ENCODE measurements around the gene STXBP4. TPM values are rescaled to one million over a fixed set of nuclear protein-coding genes. Genes with fewer than 3 reads are reported as not detected.
"Not testable (repeated sequence)": the region's sequence is repeated elsewhere in the genome, so short reads cannot be mapped to it uniquely, and the experiment has no call there.

The STXBP4 gene
- total RNA-seq, 1 donor from 2014 or later: 9.6 TPM

- intact Hi-C loops (cut with micrococcal nuclease): no loop called here
These were observed 69.7 kb downstream of the STXBP4 start for GRCh38 chr17:55038291-55038690.

- intact Hi-C loops (cut with micrococcal nuclease): no loop called here
These were observed 72.0 kb downstream of the STXBP4 start for GRCh38 chr17:55040611-55041010.

- intact Hi-C loops (cut with micrococcal nuclease): loop anchor here (2.0 kb wide), 1 partner anchor 295 kb away; no protein-coding TSS in a partner anchor
These were observed 85.3 kb downstream of the STXBP4 start for GRCh38 chr17:55053855-55054254.

GRCh38 chr17:55054429-55054828 lies 85.9 kb downstream of the STXBP4 start:
- intact Hi-C loops (cut with micrococcal nuclease): loop anchor here (2.0 kb wide), 1 partner anchor 294 kb away; no protein-coding TSS in a partner anchor

- intact Hi-C loops (cut with micrococcal nuclease): no loop called here
These were observed 88.0 kb downstream of the STXBP4 start for GRCh38 chr17:55056526-55056925.

- intact Hi-C loops (cut with micrococcal nuclease): no loop called here
These were observed 88.6 kb downstream of the STXBP4 start for GRCh38 chr17:55057184-55057583.

- intact Hi-C loops (cut with micrococcal nuclease): no loop called here
These were observed 91.2 kb downstream of the STXBP4 start for GRCh38 chr17:55059724-55060123.

GRCh38 chr17:55062921-55063320 lies 94.4 kb downstream of the STXBP4 start:
- intact Hi-C loops (cut with micrococcal nuclease): no loop called here

GRCh38 chr17:55063885-55064874 lies 95.6 kb downstream of the STXBP4 start:
- intact Hi-C loops (cut with micrococcal nuclease): no loop called here

- intact Hi-C loops (cut with micrococcal nuclease): no loop called here
These were observed 99.3 kb downstream of the STXBP4 start for GRCh38 chr17:55067697-55068439.

- intact Hi-C loops (cut with micrococcal nuclease): no loop called here
These were observed 100.6 kb downstream of the STXBP4 start for GRCh38 chr17:55068862-55069811.

- intact Hi-C loops (cut with micrococcal nuclease): no loop called here
These were observed 101.5 kb downstream of the STXBP4 start for GRCh38 chr17:55069983-55070529.

GRCh38 chr17:55072898-55073297 lies 104.3 kb downstream of the STXBP4 start:
- intact Hi-C loops (cut with micrococcal nuclease): no loop called here

GRCh38 chr17:55073467-55073866 lies 104.9 kb downstream of the STXBP4 start:
- intact Hi-C loops (cut with micrococcal nuclease): not testable (repeated sequence)

- intact Hi-C loops (cut with micrococcal nuclease): no loop called here
These were observed 113.0 kb downstream of the STXBP4 start for GRCh38 chr17:55081559-55081958.

- intact Hi-C loops (cut with micrococcal nuclease): no loop called here
These were observed 118.1 kb downstream of the STXBP4 start for GRCh38 chr17:55086635-55087058.

GRCh38 chr17:55089256-55089655 lies 120.7 kb downstream of the STXBP4 start:
- intact Hi-C loops (cut with micrococcal nuclease): no loop called here

- intact Hi-C loops (cut with micrococcal nuclease): no loop called here
These were observed 121.5 kb downstream of the STXBP4 start for GRCh38 chr17:55090079-55090492.

- intact Hi-C loops (cut with micrococcal nuclease): no loop called here
These were observed 124.8 kb downstream of the STXBP4 start for GRCh38 chr17:55093353-55093752.

- intact Hi-C loops (cut with micrococcal nuclease): no loop called here
These were observed 130.2 kb downstream of the STXBP4 start for GRCh38 chr17:55098765-55099164.

GRCh38 chr17:55110521-55110920 lies 142.0 kb downstream of the STXBP4 start:
- intact Hi-C loops (cut with micrococcal nuclease): no loop called here

Data from T-helper 2 cell treated with Interferon-gamma antibody and Interleukin-4, amounts not matched to agents 100 ng/mL and 5 ng/mL, for 36 hours (primary cell).